HG03280 (cell line): Measurements from ENCODE around the gene CWC22.
A peak's percentile ranks its signal among the peaks of the same experiment; 100 is the strongest.
"Not testable (repeated sequence)": the region's sequence is repeated elsewhere in the genome, so short reads cannot be mapped to it uniquely, and the experiment has no call there.

Experiments used
- ATAC-seq: cut with Tn5 transposase; IDR thresholded peaks from one replicate; pipeline ENCODE4 v1.9.1; 2021; ENCODE audit warnings: mild to moderate bottlenecking, moderate library complexity; ENCODE audit not compliant: unreplicated experiment

Gene CWC22

DNA sequence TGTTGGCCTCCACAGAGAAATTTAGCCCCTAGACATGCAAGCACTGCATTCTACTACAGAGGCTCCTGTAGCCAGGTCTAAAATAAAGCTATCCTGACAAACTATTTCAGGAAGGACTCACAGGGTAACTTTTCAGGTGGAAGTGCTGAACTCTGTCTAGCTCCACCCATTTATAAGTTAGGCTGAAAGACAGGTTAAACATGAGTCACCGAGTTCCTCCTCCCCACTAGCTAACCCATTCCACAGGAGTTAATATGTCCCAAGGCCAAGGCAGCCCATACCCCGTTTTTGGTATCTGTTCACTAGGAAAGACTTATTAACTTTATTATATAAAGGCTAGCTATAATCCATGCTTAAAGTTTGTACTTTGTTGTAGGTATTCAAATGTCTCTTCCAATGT is 3.5 kb downstream of the CWC22 start:
- ATAC-seq = no peak

DNA sequence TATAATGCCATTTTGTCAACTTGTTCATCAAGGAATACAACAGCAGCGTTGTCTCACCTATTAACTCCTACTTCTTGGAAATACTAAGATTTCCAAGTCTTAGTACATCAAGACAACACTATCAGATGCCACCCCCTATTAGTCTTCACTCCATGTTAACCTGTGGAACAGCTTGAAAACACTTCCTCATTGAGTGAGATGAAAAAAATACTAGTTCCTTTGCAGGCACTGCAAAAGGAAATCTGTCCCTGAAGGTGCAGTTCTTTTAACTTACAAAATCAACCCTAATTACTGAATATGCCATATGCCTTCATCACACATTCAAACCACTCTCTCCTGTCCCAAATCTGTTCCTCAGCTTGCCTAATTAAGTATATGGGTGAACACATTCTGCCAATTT is 4.0 kb downstream of the CWC22 start:
- no peak for ATAC-seq

DNA sequence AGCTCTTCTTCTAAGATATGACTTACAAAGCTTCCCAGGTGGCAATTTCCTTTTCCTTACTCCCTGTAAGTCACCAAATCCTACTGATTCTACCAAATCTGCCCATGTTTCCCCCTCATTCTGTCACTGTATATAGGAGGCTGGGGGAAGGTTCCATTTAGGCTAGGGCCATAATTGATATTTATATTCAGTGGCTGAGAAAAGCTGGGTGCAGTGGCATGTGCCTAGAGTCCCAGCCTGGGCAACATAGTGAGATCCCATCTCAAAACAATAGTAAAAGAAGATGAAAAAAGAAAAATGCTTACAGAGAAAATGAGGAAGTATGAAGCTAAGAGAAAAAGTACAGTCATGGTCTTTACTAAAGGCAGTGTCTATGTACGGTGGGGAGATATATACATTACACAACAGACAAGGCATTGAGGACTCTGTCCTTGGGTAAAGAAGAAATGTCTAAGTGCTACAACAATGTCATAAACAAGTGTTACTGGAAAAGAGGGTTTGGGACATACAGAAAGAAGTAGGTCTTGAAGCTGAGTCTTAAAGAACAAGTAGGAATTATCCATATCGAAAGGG is 4.8 kb downstream of the CWC22 start:
- no peak for ATAC-seq

DNA sequence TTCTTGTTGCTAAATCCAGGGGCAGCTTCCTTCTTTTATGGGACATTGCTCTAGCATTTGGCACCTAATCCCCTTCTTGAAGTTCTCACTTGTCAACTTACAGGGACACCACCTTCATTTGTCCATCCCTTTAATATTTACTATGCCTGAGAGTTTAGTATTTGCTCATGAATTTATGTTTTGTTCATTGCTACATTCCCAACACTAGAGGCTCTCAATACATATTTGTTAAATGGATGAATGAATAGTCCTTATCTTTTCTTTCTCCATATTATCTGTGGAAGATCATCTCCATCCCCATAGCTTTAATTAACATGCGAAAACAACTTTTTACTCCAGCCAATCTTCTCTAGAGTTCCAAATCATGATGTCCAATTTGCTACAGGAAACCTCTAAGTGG is 5.4 kb downstream of the CWC22 start:
- no peak for ATAC-seq

GRCh38 chr2:180000434-180000833 is 6.7 kb downstream of the CWC22 start:
- ATAC-seq = no peak

GRCh38 chr2:179999000-179999399 is 8.1 kb downstream of the CWC22 start:
- ATAC-seq = no peak

DNA sequence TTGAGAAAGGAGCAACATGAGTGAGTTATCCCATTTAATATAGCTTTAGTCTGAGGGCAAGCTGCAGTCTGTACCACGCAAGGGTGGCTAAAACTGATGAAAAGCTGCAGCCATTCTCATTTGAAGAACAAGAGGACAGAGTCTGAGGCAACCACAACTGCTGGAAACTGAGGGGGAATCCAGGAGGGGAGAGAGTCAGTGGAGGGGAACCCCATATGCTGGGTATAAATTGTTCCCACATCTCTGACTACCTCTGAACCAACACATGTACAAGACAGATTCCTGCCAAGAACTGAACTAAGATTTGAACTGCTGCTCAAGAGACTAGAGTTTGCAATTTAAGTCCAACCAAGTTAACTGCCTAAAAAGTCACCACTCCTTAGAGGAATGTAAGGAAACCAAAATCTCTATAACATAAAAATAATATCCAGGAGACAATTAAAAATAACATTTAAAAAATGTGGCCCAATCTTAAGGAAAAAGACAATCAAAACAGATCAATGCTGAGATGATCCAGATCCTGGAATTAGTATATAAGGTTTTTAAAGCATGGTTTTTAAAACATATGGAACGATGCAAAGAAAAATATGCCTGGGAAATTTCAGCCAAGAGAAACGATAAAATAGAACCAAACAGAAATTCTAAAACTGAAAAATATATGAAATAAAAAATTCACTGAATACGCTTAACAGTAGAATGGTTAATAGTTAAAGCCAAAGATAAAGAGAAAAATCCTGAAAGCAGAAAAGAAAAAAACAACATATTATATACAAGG is 11.2 kb downstream of the CWC22 start:
- ATAC-seq = no peak

DNA sequence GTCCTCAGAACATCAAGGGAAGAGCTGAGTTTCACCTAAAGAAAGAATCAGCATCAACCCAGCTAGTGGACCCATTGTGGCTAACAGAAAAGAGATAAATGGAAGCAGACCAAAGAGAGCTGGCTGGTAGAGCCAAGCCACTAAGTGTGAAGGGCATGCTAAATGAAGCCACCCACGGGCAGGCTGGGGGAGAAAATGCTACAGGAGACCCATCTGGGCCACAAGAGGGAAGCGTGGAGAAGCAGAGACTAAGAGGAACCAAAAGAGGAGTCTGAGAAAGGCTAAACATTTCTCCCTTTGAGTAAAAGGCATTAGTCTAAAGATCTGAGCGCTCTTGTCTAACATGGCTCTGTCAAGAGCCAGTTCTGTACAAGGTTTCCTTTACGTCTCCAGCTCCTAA is 15.8 kb downstream of the CWC22 start:
- peak; percentile 62 for ATAC-seq

GRCh38 chr2:179990676-179991317 is 16.3 kb downstream of the CWC22 start:
- ATAC-seq = no peak

- ATAC-seq = no peak
Measured at GRCh38 chr2:179987916-179988315, 19.2 kb downstream of the CWC22 start.

DNA sequence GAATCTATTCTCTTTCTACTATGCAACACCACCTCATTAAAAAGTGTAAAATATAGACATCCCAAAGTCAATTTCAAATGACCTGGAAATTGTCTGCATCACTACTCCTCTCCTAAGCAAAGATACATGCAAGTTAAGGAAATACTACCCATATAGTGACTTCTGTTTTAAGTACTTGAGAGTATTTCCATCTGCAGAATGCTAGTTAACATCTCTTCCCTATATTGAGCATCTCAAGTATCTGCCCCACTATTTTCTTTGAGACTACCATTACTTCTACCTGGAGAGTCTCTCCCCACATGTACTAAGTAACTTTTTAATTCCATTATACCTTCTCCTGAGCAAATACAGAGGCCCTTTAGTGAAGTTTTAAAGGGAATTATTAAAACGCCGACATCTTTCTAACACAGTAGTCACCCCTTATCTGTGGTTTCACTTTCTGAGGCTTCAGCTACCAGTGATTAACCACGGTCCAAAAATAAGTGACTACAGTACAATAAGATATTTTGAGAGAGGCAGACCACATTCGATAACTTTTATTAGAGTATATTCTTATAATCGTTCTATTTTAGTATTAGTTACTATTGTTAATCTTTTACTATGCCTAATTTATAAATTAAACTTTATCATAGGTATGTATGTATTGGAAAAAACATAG is 21.8 kb downstream of the CWC22 start:
- peak; percentile 96 for ATAC-seq

- ATAC-seq = no peak
Measured at GRCh38 chr2:179983250-179983932, 23.7 kb downstream of the CWC22 start.

DNA sequence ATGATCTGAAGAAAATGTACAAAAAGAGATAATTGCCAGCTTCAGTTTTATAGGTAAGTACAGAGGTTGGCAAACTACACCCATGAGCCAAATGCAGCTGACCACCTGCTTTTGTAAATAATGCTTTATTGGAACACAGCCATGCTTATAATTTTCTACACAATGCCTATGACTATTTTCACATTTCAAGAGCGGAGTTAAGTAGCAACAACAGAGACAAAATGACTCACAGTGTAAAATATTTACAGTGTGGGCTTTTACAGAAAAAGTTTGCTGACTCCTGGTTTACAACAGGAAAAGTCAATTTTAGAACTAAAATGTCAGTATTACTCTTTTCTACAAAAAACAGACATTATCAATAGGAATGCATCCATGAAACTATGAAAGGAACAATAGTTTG is 26.0 kb downstream of the CWC22 start:
- no peak for ATAC-seq

DNA sequence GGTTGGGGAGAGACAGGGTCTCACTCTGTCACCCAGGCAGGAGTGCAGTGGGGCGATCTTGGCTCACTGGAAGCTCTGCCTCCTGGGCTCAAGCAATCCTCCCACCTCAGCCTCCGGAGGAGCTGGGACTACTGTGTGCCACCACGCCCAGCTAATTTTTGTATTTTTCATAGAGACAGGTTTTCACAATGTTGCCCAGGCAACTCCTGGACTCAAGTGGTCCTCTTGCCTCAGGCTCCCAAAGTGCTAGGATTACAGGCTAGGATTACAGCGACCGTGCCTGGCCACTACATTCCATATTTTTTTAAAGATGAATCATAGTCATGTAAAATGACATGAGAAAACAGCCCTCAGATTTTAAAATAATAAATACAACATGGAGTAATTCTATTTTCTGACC is 32.3 kb downstream of the CWC22 start:
- no peak for ATAC-seq

DNA sequence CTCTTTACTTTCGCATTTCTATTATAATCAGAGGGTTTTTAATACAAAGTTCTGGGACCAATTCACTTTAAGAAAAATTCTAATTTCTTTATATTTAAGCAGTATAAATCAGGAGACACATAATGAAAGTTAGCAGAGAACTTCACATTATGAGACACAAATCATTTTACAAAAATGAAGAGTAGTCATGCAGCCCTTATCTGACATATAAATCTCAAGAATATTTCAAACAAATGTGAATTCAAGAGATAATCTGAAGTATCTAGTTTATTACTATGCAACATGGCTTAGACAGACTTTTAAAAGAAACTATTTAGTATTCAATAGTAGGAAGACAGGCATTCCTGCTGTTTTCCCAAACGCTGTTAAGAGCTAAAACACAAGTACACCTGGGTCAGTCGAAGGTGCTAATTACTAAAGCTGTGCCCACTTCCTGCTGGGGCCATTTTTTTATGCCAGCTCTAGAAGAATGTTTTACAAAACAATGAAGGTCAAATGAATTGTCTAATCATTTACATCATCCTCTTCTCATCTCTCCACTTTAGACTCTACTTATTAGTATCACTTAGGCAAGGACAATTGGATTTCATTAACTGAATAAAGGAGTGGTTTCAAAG is 40.2 kb downstream of the CWC22 start:
- ATAC-seq = no peak

DNA sequence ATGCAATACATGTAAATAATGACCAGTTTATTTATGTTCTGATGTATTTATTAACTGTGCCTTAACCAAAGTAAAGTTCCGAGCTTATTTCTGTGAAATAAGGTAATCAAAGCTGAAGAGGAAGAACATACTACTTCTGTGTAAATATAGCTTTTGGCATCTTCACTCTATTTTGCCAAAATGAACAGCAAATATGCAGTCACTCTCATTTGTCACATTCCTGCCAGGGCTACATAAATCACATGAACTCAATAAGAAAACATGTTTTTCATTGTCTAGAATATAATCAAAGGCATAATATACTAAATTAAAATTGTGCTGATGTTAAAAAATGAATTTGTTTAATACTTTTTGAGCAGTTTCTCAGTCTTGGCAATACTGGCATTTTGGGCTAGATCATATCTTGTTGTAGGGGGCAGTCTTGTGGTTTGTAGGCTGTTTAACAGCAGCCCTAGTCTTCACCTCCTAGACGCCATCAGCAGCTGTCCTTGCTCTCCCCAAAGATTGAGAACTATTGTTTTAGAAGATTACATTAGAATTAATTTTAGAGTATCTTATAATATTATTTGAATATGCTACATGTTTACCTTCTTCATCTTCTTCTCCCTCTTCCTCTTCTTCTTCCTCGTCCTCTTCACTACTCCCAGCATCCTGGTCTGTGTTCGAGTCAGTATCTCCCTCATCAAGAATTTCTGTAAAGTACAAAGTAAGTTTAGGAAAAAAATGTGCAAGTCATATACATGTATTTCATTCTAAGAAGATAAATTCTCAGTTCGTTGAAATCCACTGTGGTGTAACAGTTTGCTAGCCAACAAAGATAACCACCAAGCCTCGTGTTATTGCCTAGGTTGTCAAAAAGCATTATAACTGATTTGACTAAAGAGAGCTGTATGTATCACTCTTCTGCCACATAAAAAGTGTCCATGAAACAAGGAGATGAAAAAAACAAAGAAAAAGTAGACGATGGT is 41.5 kb downstream of the CWC22 start:
- ATAC-seq = no peak

GRCh38 chr2:179963626-179964025 is 43.5 kb downstream of the CWC22 start:
- ATAC-seq = no peak

GRCh38 chr2:179958251-179958650 is 48.8 kb downstream of the CWC22 start:
- not testable (repeated sequence) for ATAC-seq

GRCh38 chr2:179954026-179954425 is 53.1 kb downstream of the CWC22 start:
- ATAC-seq = no peak

- ATAC-seq = no peak
Measured at GRCh38 chr2:179953359-179953758, 53.7 kb downstream of the CWC22 start.
